Measurements from ENCODE around the gene TSFM. TPM values are rescaled to one million over a fixed set of nuclear protein-coding genes. Genes with fewer than 3 reads are reported as not detected.

The TSFM gene
- total and polyA plus RNA-seq, 3 donors from 2014 or later = 26.9 to 51.2 (median 30.0) TPM

DNA sequence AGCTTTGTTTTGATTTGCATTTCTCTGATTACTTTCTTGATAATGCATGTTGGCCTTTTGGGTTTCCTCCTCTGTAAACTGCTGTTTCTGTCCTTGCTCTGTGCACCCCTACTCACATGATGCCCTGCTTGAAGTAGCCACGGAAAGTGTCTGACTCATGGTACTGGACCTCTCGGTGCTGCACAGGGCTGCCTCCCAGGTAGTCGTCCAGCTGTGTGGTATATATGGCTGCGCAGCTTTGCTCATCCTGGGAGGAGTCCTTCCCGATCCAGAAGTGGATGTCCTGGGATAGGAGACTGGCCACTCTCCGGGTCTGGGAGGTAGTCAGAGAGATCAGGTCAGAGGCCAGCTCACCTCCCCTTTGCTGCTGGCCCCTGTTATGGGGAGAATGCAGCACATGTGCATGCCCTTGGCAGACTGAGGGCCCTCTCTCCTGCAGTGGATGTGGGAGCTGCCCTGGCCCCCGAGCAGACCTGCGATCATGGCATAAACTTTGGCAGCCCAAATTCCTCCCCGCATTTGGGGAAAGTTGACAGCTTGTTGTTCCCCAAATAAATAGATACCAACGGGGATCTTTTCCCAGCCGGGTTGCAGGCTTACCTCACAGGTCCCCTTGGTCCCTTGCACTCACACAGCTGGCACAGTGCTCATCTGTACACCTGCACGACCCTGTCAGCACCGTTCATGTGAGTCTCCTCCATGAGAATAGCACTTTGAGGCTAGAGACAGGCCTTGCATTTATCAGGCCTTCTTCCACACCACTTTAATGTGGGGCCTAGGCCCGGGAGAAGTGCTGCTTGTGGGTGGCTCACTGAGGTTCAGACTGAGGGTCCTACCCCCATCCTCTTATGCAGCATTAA lies 30.8 kb downstream of the TSFM start:
- 76% methylated on average over 10 to 14 of the region's 14 CpGs for WGBS, 2 donors
- no peaks in the 10 kb centered on the region for H3K27me3 ChIP-seq
- H3K9me3 ChIP-seq = no peaks in the 10 kb centered on the region
- no peak overlapping the region for H3K4me3 ChIP-seq
- H3K27ac ChIP-seq = no peak overlapping the region
- TF ChIP-seq, protein P1, sequence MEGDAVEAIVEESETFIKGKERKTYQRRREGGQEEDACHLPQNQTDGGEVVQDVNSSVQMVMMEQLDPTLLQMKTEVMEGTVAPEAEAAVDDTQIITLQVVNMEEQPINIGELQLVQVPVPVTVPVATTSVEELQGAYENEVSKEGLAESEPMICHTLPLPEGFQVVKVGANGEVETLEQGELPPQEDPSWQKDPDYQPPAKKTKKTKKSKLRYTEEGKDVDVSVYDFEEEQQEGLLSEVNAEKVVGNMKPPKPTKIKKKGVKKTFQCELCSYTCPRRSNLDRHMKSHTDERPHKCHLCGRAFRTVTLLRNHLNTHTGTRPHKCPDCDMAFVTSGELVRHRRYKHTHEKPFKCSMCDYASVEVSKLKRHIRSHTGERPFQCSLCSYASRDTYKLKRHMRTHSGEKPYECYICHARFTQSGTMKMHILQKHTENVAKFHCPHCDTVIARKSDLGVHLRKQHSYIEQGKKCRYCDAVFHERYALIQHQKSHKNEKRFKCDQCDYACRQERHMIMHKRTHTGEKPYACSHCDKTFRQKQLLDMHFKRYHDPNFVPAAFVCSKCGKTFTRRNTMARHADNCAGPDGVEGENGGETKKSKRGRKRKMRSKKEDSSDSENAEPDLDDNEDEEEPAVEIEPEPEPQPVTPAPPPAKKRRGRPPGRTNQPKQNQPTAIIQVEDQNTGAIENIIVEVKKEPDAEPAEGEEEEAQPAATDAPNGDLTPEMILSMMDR (IDR thresholded peaks at IDR 0.05) = no peak
- no peak for TF ChIP-seq POLR2A (IDR thresholded peaks at IDR 0.05)
- no peak for DNase-seq
- H3K36me3 ChIP-seq (ENCODE audit: low read depth, missing control alignments) = no peaks in the 10 kb centered on the region
- peaks cover 32% of the 10 kb centered on the region for H3K4me1 ChIP-seq
- intact Hi-C loops (cut with DNase I; ENCODE audit: low total_unique reads) = no loop called here

DNA sequence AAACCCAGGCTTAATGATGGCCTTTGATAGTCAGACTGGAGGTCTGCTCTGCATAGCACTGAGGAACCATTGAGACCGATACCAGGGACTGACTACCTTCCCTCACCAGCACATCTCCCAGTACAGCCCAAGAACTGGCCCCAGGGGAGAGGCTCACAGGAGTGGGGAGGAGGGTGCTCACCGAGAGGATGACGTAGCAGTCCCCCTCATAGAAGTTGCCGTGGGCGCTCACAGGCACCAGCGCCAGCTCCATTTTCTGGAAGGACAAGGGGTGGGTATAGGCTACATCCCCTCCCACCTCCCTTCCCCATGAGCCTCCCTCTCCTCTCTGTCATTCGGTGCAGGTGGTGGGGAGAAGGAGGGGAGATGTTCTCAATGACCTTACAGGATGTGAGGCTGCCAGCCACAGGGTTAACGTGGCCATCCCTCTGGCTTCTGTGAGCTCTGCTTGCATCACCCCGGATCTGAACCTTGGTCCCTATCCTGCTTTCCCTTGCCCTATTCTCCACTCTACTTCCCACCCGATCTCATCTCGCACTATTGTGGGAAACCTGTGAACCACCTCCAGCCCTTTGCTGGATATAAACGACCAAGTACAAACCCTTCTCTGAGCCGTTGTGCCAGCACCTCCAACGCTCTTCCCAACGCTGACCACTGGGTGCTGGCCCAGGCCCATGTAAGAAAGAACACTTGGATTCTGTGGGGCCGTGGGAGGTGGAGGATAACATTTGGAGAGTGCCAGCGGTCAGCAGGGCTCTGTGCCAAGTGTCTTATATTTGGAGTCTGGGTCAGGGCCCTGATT lies 31.6 kb downstream of the TSFM start:
- Histone ChIP-seq H3K9me3 (no peaks in the 10 kb centered on the region), H3K4me3 (no peak overlapping the region), H3K27ac (peak overlapping the region in 1 of 2 donors; percentile 4), H3K36me3 (ENCODE audit: low read depth, missing control alignments) (no peaks in the 10 kb centered on the region), H3K27me3 (no peaks in the 10 kb centered on the region), H3K4me1 (peaks cover 32% of the 10 kb centered on the region)
- TF ChIP-seq POLR2A (IDR thresholded peaks at IDR 0.05) = no peak
- intact Hi-C loops (cut with DNase I; ENCODE audit: low total_unique reads) = no loop called here
- DNase-seq = peak; percentile 59
- WGBS, 2 donors = 45 to 49% methylated on average over 17 of the region's 17 CpGs

GRCh38 chr12:57815177-57816000 lies 32.8 kb downstream of the TSFM start:
- 81 to 87% methylated on average over 12 to 13 of the region's 13 CpGs for WGBS, 2 donors
- Histone ChIP-seq H3K36me3 (ENCODE audit: low read depth, missing control alignments) (no peaks in the 10 kb centered on the region), H3K27me3 (no peaks in the 10 kb centered on the region), H3K4me1 (peaks cover 32% of the 10 kb centered on the region), H3K27ac (no peak overlapping the region), H3K9me3 (no peaks in the 10 kb centered on the region), H3K4me3 (no peak overlapping the region)
- DNase-seq = no peak
- no peak for TF ChIP-seq POLR2A (IDR thresholded peaks at IDR 0.05)
- TF ChIP-seq, protein P1 (IDR thresholded peaks at IDR 0.05) = no peak
- intact Hi-C loops (cut with DNase I; ENCODE audit: low total_unique reads) = no loop called here

- Histone ChIP-seq H3K27me3 (no peaks in the 10 kb centered on the region), H3K9me3 (no peaks in the 10 kb centered on the region), H3K27ac (no peak overlapping the region), H3K36me3 (ENCODE audit: low read depth, missing control alignments) (no peaks in the 10 kb centered on the region), H3K4me3 (no peak overlapping the region), H3K4me1 (peaks cover 32% of the 10 kb centered on the region)
- TF ChIP-seq, protein P1 (IDR thresholded peaks at IDR 0.05) = no peak
- TF ChIP-seq POLR2A (IDR thresholded peaks at IDR 0.05) = no peak
- WGBS, 2 donors = 57 to 61% methylated on average over 3 of the region's 3 CpGs
- no peak for DNase-seq
- intact Hi-C loops (cut with DNase I; ENCODE audit: low total_unique reads) = no loop called here
Observed at GRCh38 chr12:57816001-57816854, 33.6 kb downstream of the TSFM start.
